GM21367 (cell line): ENCODE measurements around the gene ARIH1.

ENCODE experiments used
- ATAC-seq: cut with Tn5 transposase; IDR thresholded peaks from one replicate; pipeline ENCODE4 v1.9.1; 2021; ENCODE audit not compliant: unreplicated experiment

The ARIH1 gene

GRCh38 chr15:72486144-72486543 is 12.0 kb downstream of the ARIH1 start:
- ATAC-seq = no peak

DNA sequence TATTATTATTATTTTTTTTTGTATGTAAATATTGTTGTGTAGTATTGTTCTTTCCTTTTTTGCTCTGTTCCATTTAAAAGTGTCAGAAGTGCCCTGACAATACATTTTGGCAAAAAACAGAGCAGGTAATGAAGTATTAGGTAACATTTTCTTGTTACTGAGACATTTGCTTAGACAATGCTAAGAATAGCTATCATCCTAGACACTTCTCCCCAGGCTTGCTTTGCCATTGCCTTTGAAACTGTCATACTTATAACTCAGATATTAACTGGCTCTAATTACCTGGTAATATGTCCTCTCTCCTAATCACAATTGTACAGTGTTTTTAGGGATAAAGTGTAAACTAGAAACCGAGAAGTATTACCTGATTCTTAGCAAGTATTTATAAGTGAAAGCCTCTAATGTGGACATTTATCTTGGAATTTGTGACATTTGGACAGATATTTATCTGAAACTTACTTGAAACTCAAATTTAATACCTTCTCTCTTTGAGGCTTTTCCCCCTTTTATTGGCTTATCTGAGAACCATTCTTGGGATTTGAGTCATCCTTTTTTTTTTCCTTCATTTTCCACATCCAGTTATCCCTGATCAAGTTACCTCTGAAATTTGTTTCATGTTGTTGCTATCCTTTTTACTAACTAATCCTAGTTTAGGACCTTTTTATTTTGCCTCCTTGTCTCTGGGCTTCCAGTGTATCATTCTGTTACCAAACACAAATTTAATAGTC is 13.1 kb downstream of the ARIH1 start:
- ATAC-seq = no peak

GRCh38 chr15:72488558-72488957 is 14.4 kb downstream of the ARIH1 start:
- no peak for ATAC-seq

GRCh38 chr15:72489943-72490554 is 15.9 kb downstream of the ARIH1 start:
- no peak for ATAC-seq

- no peak for ATAC-seq
Observed at GRCh38 chr15:72491768-72492167, 17.6 kb downstream of the ARIH1 start.

DNA sequence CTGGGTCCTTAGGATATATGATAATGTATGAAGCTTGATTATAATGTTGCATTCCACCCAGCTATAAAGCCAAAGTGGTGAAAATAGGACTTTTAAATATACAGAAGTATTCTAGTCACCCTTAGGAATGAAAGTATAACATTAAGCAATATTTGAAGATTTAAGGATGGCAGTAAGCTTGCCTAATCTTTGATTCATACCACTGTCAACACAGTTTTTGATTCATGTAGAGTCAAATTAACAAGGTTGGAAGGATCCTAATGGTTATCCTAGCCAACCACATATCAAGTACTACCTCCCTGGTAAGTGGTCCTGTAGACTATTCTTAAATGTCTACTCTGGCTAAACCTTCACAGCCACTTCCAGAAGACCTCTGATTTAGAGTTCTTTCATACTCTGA is 18.6 kb downstream of the ARIH1 start:
- ATAC-seq = no peak

DNA sequence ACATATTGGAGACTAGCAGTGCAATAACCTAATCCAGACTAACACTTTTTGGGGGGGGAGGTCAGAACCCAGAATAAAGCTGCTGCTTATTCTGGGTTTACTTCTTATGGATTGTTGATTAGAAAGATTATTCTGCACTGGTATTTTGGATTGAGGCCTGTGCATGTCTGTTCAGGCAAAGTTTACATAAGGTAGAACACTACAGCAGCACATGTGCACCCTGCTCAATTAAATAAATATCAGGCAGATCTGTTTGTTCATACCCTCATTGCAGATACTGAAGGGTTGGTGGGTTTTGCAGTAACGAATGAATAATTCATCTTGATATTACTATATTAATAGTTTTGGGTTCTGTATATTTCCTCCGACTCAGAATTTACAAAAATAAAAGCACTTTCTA is 19.1 kb downstream of the ARIH1 start:
- no peak for ATAC-seq

DNA sequence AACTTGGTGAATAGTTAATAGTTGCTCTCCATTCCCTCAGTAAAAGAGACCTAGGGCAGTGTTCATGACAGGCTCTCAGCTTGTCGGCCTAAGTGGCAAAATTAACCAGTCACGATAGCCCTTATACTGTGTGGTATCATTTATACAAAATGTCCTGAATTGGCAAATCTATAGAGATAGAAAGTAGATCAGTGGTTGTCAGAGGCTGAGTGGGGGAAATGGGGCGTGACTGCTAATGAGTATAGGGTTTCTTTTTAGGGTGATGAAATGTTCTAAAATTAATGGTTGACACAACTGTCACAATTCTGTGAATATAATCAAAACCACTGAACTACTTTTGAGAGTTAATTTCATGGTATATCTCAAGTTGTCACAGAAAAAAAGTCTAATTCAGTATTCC is 20.9 kb downstream of the ARIH1 start:
- ATAC-seq = no peak

DNA sequence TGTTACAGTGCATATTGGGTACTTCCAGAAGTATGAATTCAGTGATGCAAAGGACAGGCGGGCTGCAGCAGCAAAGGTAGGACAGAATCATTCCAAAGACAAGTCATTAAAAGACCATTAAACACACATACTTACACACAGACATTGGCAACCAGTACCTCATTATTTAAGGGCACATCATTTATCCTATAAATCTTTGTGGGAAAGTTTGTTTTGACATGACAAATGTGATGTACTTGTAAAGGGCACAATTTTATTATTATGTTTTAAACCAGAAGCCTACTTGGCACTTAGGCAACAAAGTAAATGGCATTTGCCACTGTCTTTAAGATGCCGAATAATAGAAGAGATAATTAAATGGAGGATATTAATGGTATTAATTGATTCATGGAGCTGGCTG is 22.7 kb downstream of the ARIH1 start:
- no peak for ATAC-seq

GRCh38 chr15:72497402-72497801 is 23.3 kb downstream of the ARIH1 start:
- ATAC-seq = no peak

DNA sequence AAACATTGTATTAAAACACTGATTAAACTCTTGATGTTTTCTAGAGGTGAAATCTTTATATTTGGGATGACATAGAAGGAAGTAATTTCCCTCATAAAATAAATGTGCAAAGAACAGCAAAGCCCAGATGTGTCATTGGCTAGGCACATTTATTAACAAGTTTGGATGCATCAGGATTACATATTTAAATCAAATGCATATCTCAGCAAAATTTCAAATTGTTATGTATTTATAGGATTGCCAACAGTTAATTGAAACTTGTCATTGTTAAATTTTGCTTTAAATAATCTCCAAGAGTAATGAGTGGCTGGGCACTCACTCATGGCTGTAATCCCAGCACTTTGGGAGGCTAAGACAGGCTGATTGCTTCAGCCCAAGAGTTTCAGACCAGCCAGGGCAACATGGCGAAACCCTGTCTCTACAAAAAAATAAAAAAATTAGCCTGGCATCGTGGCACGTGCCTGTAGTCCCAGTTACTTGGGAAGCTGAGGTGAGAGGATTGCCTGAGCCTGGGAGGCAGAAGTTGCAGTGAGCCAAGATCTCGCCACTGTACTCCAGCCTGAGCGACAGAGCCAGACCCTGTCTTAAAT is 28.2 kb downstream of the ARIH1 start:
- ATAC-seq = no peak

DNA sequence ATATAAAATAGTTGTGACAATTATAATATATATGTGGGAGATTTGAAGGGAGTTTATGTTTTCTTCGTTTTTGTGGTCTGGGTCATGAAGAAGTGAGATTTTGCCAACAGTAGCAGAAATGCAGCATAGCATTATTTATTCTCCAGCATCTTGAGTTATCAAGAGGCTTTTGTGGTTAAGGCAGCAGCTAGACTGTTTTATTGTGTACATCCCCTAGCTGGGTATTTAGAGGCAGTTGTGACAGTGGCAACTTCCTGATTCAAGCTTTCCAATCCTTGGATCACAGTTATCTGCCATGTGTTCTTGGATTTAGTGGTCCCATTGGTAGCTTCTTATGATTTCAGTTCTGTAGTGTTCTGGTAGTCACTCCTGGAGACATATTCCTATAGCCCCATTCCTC is 29.0 kb downstream of the ARIH1 start:
- no peak for ATAC-seq

DNA sequence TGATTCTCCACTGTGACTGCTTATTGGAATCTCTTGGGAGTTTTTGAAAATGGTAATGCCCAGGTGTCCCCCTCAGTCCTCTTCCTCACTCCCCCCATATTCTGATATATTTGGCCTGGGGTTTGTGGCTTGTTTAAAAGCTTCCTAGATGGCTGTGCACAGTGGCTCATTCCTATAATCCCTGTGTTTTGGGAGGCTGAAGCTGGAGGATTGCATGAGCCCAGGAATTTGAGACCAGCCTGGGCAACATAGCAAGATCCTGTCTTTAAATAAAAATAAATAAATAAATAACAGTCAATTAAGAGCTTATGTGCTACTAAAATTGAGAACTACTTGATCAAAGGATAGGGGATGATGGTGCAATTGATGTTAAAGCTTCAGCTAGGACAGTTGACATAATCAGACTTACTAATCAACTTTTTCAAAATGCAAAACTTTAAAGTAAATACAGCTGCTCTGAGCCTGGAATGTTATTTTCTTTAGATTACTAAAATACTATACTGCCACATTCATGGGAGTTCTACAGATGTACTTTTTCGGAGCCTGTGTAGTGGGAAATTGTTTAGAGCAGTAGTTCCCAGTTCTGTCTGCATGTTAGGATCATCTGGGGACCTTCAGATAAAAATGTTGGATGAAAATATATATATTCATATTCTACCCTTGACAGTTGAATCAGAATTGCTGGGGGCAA is 33.4 kb downstream of the ARIH1 start:
- ATAC-seq = no peak

DNA sequence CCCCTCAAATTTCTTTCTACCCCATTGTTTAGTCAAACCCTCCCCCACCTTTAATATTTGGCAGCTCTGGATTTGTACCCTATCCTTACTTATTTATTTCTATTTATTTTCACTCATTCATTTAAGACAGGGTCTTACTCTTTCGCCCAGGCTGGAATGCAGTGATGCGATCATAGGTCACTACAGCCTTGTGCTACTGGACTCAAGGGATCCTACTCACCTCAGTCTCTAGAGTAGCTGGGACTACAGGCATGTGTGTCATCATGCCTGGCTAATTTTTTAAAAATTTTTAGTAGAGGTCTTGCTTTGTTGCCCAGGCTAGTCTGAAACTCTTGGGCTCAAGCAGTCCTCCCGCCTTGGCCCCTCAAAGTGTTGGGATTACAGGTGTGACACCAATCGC is 35.4 kb downstream of the ARIH1 start:
- no peak for ATAC-seq

DNA sequence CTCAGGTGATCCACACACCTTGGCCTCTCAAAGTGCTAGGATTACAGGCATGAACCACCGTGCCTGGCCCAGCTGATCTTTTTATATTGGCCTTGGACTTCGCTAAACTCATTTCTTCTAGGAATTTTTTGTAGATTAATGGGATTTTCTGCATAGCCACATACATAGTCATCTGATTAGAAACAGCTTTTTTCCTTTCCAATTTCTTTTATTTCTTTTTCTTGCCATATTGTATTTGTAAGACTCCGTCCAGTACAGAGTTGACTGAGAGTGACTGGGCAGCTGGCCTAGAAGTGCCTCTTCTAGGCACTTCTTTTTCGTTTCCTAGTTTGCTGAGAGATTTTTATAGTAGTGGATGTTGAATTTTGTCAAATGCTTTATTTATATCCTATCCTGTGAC is 37.4 kb downstream of the ARIH1 start:
- ATAC-seq = no peak

- ATAC-seq = no peak
Observed at GRCh38 chr15:72515591-72516389, 41.7 kb downstream of the ARIH1 start.

GRCh38 chr15:72516777-72517176 is 42.6 kb downstream of the ARIH1 start:
- ATAC-seq = no peak

GRCh38 chr15:72521682-72522081 is 47.6 kb downstream of the ARIH1 start:
- ATAC-seq = no peak

DNA sequence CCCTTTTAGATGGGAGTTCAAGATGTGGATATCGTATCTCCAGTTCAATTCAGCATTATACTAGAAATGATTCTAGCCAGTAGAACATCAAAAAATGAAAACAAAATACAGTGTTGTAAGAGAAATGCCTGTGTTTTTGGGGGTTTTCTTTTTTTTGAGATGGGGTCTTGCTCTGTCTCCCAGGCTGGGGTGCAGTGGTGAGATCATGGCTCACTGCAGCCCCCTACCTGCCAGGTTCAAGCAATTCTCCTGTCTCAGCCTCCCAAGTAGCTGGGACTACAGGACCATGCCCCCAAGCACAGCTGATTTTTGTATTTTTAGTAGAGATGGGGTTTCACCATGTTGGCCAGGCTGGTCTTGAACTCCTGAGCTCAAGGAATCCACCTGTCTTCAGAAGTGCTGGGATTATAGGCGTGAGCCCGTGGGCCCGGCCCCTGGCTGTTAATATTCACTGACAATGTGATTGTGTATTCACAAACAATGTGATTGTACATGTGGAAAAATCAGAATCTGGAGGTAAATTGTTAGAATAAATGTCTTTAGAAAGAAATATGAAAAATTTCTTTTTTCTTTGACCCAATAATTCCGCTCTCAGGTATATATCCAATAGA is 59.0 kb downstream of the ARIH1 start:
- no peak for ATAC-seq

DNA sequence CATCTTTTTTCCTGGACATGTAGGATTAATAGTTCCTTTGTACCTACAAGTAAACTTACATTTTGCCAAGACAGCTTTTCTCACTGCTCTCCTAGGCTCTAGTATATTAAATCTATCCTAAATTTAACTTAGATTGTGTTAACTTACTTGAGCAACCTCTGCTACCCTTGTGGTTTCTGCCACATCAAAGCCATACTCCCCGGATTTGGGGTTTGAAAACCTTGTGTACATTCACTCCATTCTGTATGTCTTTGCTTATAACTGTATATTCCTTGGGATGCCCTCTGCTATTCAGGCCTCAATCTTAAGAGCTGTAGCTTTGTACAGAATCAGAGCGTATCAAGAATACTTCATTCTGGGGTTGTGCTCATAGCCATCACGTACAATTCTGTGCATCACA is 60.4 kb downstream of the ARIH1 start:
- ATAC-seq = no peak

DNA sequence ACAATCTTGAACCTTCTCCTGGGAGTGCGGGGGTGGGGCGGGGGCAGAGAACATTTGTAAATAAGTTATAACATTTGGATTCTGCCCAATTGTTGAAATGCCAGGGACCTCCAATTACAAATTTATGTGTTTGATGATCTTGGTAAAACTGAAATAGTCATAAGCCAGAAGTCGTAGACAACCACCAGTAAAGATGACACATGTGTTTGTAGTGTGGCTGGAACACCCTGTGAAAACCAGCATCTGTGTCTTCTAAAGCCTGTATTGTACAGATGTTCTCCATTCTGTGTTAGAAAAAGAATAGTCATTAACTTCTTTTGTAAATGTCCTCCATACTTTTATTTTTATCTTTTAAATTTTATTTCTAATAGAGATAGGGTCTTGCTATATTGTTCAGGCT is 61.8 kb downstream of the ARIH1 start:
- ATAC-seq = no peak
